Keratinocyte (primary cell): ENCODE data around the gene TMEM120B. TPM values are rescaled to one million over a fixed set of nuclear protein-coding genes. Genes with fewer than 3 reads are reported as not detected.

Experiments
- DNase-seq: peaks from one replicate; pipeline ENCODE4 v3.0.0-alpha.2; 2011; ENCODE audit warnings: low read depth, missing footprints, low spot score
- FAIRE-seq: peaks from 2 replicates; lab custom pipeline; 2011; peaks lifted over from hg19 to GRCh38; lab: Jason Lieb, UNC
- H2AFZ ChIP-seq: 2 replicates; pipeline ENCODE4 v1.6.0; 2012; ENCODE audit warnings: low read length, control low read depth, inconsistent platforms; ENCODE audit not compliant: control insufficient read depth
- H3K27ac ChIP-seq: 2 replicates; pipeline ENCODE4 v1.5.1; 2011; ENCODE audit warnings: low read length; ENCODE audit not compliant: control insufficient read depth, insufficient read depth
- H3K27me3 ChIP-seq: 3 replicates; pipeline ENCODE4 v1.6.0; 2011; ENCODE audit warnings: low read length; ENCODE audit not compliant: control insufficient read depth, insufficient read depth; ENCODE audit errors: extremely low read depth
- H3K36me3 ChIP-seq, 2 experiments: 2 replicates in 1 of 2; 3 replicates in 1 of 2; pipeline ENCODE4 v1.5.1; 2011; ENCODE audit warnings: low read length in 2 of 2, mild to moderate bottlenecking in 1 of 2; ENCODE audit not compliant: control insufficient read depth in 2 of 2, insufficient read depth in 2 of 2; ENCODE audit errors: extremely low read depth in 1 of 2
- H3K4me1 ChIP-seq: 3 replicates; pipeline ENCODE4 v1.5.1; 2011; ENCODE audit warnings: low read length; ENCODE audit not compliant: control insufficient read depth, insufficient read depth; ENCODE audit errors: extremely low read depth
- H3K4me2 ChIP-seq: 3 replicates; pipeline ENCODE4 v1.6.0; 2011; ENCODE audit warnings: low read depth, low read length; ENCODE audit not compliant: control insufficient read depth, insufficient read depth; ENCODE audit errors: extremely low read depth
- H3K4me3 ChIP-seq, 3 experiments: fragments of 200-600 bp in 1 of 3; sonication (generic) in 1 of 3; 2 replicates in 2 of 3; 3 replicates in 1 of 3; pipeline ENCODE4 v1.5.1; 2011 to 2016; ENCODE audit warnings: low read length in 3 of 3, mild to moderate bottlenecking in 3 of 3, control low read depth in 2 of 3, inconsistent platforms in 1 of 3, low read depth in 1 of 3, mixed read lengths in 1 of 3, mixed run types in 1 of 3, moderate library complexity in 1 of 3; ENCODE audit not compliant: control insufficient read depth in 2 of 3, insufficient read depth in 2 of 3; ENCODE audit errors: extremely low read depth in 1 of 3
- H3K79me2 ChIP-seq: 2 replicates; pipeline ENCODE4 v1.6.0; 2012; ENCODE audit warnings: low read length; ENCODE audit not compliant: control insufficient read depth, insufficient read depth
- H3K9ac ChIP-seq: 3 replicates; pipeline ENCODE4 v1.6.0; 2011; ENCODE audit warnings: low read length; ENCODE audit not compliant: control insufficient read depth, insufficient read depth; ENCODE audit errors: extremely low read depth
- H3K9me1 ChIP-seq: 3 replicates; pipeline ENCODE4 v1.6.0; 2011; ENCODE audit warnings: low read length; ENCODE audit not compliant: control insufficient read depth, insufficient read depth; ENCODE audit errors: extremely low read depth
- H3K9me3 ChIP-seq: 2 replicates; pipeline ENCODE4 v1.5.1; 2012; ENCODE audit warnings: low read depth, low read length; ENCODE audit not compliant: control insufficient read depth
- H4K20me1 ChIP-seq: 3 replicates; pipeline ENCODE4 v1.6.0; 2011; ENCODE audit warnings: low read length; ENCODE audit not compliant: control insufficient read depth, insufficient read depth; ENCODE audit errors: extremely low read depth
- EZH2 ChIP-seq: IDR thresholded peaks from one replicate; pipeline ENCODE4 v1.6.1; 2012; ENCODE audit warnings: inconsistent platforms, mild to moderate bottlenecking, low read length, moderate library complexity
- dilution Hi-C: fragments of 300-500 bp; cut with MboI; formaldehyde crosslinking; loops from one replicate; pipeline ENCODE4 v1.7.0; 2020; ENCODE audit warnings: low sequenced_read_pairs; ENCODE audit not compliant: extremely low pct_ligation_motif_present
- polyA plus RNA-seq, 5 experiments: library from polyadenylated mRNA; depleted of rRNA in 3 of 5; stranded (reverse) in 3 of 5; stranded (forward) in 1 of 5; unstranded in 1 of 5; fragments of >200 nt; gene quantifications; 1 replicate in 1 of 5; 2 replicates in 3 of 5; 3 replicates in 1 of 5; pipeline versions ENCODE4 v1.2.1 to v1.2.3, GENCODE V29; 2011 to 2012; ENCODE audit warnings: missing spikeins in 2 of 5, low read depth in 1 of 5, low replicate concordance in 1 of 5
- TF ChIP-seq, protein P1 (sequence below), 3 experiments: IDR thresholded peaks in 1 of 3; conservative IDR thresholded peaks in 1 of 3; optimal IDR thresholded peaks in 1 of 3; 2 replicates in 2 of 3; 3 replicates in 1 of 3; pipeline versions ENCODE3 to v1.5.1; 2011; ENCODE audit warnings: low read length in 3 of 3, mild to moderate bottlenecking in 3 of 3, moderate library complexity in 2 of 3, control low read depth in 1 of 3, inconsistent platforms in 1 of 3; ENCODE audit not compliant: insufficient read depth in 2 of 3; ENCODE audit errors: extremely low read depth in 1 of 3

The TMEM120B gene
- polyA plus RNA-seq, 1 donor (not counting 4 experiments of a cell fraction or from before 2014, with no cell fraction given), result 6.9 TPM

DNA sequence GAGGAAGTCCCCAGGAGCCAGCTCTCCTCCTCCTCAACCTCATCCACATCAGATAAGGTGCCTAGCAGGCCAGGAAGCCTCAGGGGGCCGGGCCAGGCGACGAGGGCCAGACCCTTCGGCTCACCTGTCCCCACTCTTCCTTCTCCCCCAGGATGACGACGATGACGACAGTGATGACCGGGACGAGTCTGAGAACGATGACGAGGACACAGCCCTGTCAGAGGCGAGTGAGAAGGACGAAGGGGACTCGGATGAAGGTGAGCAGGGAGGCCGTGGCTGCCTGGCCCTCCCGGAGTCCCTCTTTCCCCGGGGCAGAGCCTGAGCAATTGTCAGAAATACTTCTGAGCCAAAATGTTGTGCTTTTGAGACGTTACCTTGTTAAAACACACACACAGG is 105.1 kb downstream of the TMEM120B start:
- H3K27me3 ChIP-seq, result no peaks in the 10 kb centered on the region
- H3K79me2 ChIP-seq, result peaks cover 21% of the 10 kb centered on the region
- no peak overlapping the region for H2AFZ ChIP-seq
- TF ChIP-seq EZH2, result no peak
- DNase-seq (no peak), FAIRE-seq (no peak)
- dilution Hi-C loops, result no loop called here
- H3K36me3 ChIP-seq, result peaks cover 44 to 45% of the 10 kb centered on the region in 2 experiments
- H3K4me3 ChIP-seq, result no peak overlapping the region
- peaks cover 2% of the 10 kb centered on the region for H4K20me1 ChIP-seq
- H3K4me2 ChIP-seq, result no peak overlapping the region
- no peak overlapping the region for H3K27ac ChIP-seq
- H3K9ac ChIP-seq, result no peak overlapping the region
- H3K9me1 ChIP-seq, result no peaks in the 10 kb centered on the region
- no peaks in the 10 kb centered on the region for H3K9me3 ChIP-seq
- peaks cover 12% of the 10 kb centered on the region for H3K4me1 ChIP-seq

- Histone ChIP-seq H4K20me1 (no peaks in the 10 kb centered on the region), H3K79me2 (peaks cover 6% of the 10 kb centered on the region)
Measured at GRCh38 chr12:121819212-121819949, 106.8 kb downstream of the TMEM120B start.

More at GRCh38 chr12:121819212-121819949, 106.8 kb downstream of the TMEM120B start:
- H3K9ac ChIP-seq, result no peak overlapping the region
- FAIRE-seq (no peak), DNase-seq (no peak)
- H3K9me3 ChIP-seq, result no peaks in the 10 kb centered on the region
- H3K27me3 ChIP-seq, result no peaks in the 10 kb centered on the region
- no peaks in the 10 kb centered on the region for H3K9me1 ChIP-seq
- no peak overlapping the region for H3K27ac ChIP-seq
- H3K4me2 ChIP-seq, result no peak overlapping the region
- no peak overlapping the region for H3K4me3 ChIP-seq
- dilution Hi-C loops, result no loop called here
- H3K4me1 ChIP-seq, result no peaks in the 10 kb centered on the region
- no peak overlapping the region for H2AFZ ChIP-seq
- peaks cover 44 to 45% of the 10 kb centered on the region in 2 experiments for H3K36me3 ChIP-seq
- TF ChIP-seq, protein P1, sequence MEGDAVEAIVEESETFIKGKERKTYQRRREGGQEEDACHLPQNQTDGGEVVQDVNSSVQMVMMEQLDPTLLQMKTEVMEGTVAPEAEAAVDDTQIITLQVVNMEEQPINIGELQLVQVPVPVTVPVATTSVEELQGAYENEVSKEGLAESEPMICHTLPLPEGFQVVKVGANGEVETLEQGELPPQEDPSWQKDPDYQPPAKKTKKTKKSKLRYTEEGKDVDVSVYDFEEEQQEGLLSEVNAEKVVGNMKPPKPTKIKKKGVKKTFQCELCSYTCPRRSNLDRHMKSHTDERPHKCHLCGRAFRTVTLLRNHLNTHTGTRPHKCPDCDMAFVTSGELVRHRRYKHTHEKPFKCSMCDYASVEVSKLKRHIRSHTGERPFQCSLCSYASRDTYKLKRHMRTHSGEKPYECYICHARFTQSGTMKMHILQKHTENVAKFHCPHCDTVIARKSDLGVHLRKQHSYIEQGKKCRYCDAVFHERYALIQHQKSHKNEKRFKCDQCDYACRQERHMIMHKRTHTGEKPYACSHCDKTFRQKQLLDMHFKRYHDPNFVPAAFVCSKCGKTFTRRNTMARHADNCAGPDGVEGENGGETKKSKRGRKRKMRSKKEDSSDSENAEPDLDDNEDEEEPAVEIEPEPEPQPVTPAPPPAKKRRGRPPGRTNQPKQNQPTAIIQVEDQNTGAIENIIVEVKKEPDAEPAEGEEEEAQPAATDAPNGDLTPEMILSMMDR (optimal IDR thresholded peaks at IDR 0.05 in 1 of 3, IDR thresholded peaks at IDR 0.05 in 1 of 3, conservative IDR thresholded peaks at IDR 0.05 in 1 of 3; ENCODE audit: extremely low read depth in 1 of 3, insufficient read depth in 2 of 3, low read length in 3 of 3), result no peak
- TF ChIP-seq EZH2, result no peak
